ENCODE measurements around the gene KCTD2.

GRCh38 chr17:75103601-75104554, 56.9 kb downstream of the KCTD2 start:
- TF ChIP-seq CTCF (IDR thresholded peaks at IDR 0.05) (no peak), RAD21 (IDR thresholded peaks at IDR 0.05; ENCODE audit: low read length) (no peak), REST (IDR thresholded peaks at IDR 0.05; ENCODE audit: low read depth, low read length) (no peak), SMC3 (IDR thresholded peaks at IDR 0.05; ENCODE audit: low read depth, low read length) (no peak), USF1 (IDR thresholded peaks at IDR 0.05; ENCODE audit: borderline replicate concordance, low read depth) (no peak), RFX5 (IDR thresholded peaks at IDR 0.05; ENCODE audit: low read length) (no peak), TAF1 (IDR thresholded peaks at IDR 0.05; ENCODE audit: borderline replicate concordance, low read depth, low read length) (no peak), YY1 (IDR thresholded peaks at IDR 0.05; ENCODE audit: low read depth) (no peak), MAX (IDR thresholded peaks at IDR 0.05; ENCODE audit: low read depth) (no peak), EP300 (IDR thresholded peaks at IDR 0.05; ENCODE audit: borderline replicate concordance in 1 of 2, low read depth in 1 of 2, low read length in 1 of 2) (no peak), EZH2phosphoT487 (IDR thresholded peaks at IDR 0.05; ENCODE audit: borderline replicate concordance, low read depth) (no peak), MXI1 (IDR thresholded peaks at IDR 0.05; ENCODE audit: low read depth, low read length) (no peak)
